Endothelial cell (in vitro differentiated cells): ENCODE results near the gene ITPR2. TPM values are rescaled to one million over a fixed set of nuclear protein-coding genes. Genes with fewer than 3 reads are reported as not detected.

Experiments
- DNase-seq: peaks from one replicate; pipeline ENCODE4 v3.0.0; 2021; ENCODE audit warnings: low spot score
- H3K27ac Mint-ChIP-seq: one replicate; pipeline ENCODE4 v1.8.0; 2021; ENCODE audit warnings: mixed read lengths, inconsistent platforms; ENCODE audit not compliant: unreplicated experiment
- H3K27me3 Mint-ChIP-seq: one replicate; pipeline ENCODE4 v1.8.0; 2021; ENCODE audit warnings: mild to moderate bottlenecking, moderate library complexity, mixed read lengths, inconsistent platforms; ENCODE audit not compliant: unreplicated experiment
- H3K36me3 Mint-ChIP-seq: one replicate; pipeline ENCODE4 v1.8.0; 2021; ENCODE audit warnings: mild to moderate bottlenecking, low read depth, mixed read lengths, inconsistent platforms; ENCODE audit not compliant: unreplicated experiment
- H3K4me1 Mint-ChIP-seq: one replicate; pipeline ENCODE4 v1.8.0; 2021; ENCODE audit warnings: mild to moderate bottlenecking, mixed read lengths, inconsistent platforms; ENCODE audit not compliant: unreplicated experiment
- H3K4me3 Mint-ChIP-seq: one replicate; pipeline ENCODE4 v1.8.0; 2021; ENCODE audit warnings: mild to moderate bottlenecking, mixed read lengths, inconsistent platforms; ENCODE audit not compliant: unreplicated experiment
- H3K9me3 Mint-ChIP-seq: one replicate; pipeline ENCODE4 v1.8.0; 2021; ENCODE audit warnings: mixed read lengths, inconsistent platforms; ENCODE audit not compliant: unreplicated experiment
- total RNA-seq: library from RNA; stranded (reverse); fragmentation: NEBNext Ultra II Directional; extraction: Animal tissue kit (Norgen Biotek cat#: 25700); gene quantifications from one replicate; pipeline ENCODE4 v1.2.1, GENCODE V29; 2021; ENCODE audit not compliant: unreplicated experiment
- TF ChIP-seq, protein P1 (sequence below): fragments of 200-600 bp; sonication (generic); IDR thresholded peaks from one replicate; pipeline ENCODE4 v1.5.0; 2021; ENCODE audit warnings: antibody characterized with exemption; ENCODE audit not compliant: unreplicated experiment

ITPR2 gene
- total RNA-seq, 1 donor from 2014 or later, result 33.8 TPM

DNA sequence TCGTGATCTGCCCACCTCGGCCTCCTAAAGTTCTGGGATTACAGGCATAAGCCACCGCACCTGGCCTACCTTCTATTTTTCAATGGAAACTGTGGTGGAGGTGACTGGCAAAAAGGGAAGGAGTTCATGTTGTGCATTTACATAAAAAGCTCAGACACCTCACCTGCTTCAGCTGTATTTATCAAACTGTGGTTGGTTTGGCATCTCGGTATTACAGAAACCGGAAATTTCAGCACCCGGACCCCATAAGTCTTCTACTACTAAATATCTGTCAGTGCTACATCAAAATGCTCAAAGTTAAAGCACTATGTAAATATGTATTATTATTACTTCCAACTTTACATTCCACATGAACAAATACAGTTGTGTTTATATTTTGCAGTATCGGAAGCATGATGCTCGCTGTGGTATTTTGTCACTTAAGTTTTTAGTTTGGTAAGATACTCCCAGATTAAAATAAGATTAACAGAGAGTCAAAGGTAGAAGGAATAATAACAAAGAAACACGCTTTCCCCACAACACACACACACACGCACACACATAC is 95.4 kb downstream of the ITPR2 start:
- TF ChIP-seq, protein P1, sequence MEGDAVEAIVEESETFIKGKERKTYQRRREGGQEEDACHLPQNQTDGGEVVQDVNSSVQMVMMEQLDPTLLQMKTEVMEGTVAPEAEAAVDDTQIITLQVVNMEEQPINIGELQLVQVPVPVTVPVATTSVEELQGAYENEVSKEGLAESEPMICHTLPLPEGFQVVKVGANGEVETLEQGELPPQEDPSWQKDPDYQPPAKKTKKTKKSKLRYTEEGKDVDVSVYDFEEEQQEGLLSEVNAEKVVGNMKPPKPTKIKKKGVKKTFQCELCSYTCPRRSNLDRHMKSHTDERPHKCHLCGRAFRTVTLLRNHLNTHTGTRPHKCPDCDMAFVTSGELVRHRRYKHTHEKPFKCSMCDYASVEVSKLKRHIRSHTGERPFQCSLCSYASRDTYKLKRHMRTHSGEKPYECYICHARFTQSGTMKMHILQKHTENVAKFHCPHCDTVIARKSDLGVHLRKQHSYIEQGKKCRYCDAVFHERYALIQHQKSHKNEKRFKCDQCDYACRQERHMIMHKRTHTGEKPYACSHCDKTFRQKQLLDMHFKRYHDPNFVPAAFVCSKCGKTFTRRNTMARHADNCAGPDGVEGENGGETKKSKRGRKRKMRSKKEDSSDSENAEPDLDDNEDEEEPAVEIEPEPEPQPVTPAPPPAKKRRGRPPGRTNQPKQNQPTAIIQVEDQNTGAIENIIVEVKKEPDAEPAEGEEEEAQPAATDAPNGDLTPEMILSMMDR, result no peak
- H3K4me3 Mint-ChIP-seq, result no peak overlapping the region
- no peaks in the 10 kb centered on the region for H3K9me3 Mint-ChIP-seq

DNA sequence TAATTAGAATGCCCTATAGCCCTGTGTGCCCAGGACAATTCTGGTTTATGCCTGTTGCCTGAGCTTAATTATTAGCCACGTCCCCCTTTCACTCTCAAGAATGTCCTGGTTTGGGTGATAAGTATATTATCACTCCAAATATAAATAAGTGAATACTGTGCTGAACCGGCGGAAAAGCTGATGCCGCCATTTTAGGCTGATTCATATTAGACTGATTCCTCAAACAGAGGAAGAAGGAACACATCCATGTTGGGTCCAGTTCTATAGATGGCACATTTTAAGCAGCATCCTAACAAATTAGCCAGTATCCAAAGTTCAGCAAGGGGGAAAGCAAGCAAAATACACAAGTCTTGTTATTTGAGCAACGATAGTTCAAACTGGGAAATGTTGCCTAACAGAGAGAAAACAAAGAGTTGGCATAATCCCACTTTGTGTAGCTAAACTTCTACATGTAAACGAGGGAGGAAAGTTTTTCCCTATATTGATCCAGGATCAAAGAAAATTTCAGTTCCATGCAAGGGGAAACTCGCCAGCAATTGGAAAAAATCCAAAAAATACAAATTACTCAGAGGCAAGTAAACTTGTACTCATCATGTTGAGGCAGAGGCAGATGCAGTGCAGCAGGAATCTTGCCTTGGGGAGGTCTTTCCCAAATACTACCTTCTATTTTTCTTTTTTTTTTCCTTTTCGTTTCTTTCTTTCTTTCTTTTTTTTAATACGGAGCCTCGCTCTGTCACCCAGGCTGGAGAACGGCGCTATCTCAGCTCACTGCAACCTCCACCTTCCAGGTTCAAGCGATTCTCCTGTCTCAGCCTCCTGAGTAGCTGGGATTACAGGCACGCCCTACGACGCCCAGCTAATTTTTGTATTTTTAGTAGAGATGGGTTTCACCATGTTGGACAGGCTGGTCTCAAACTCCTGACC is 96.2 kb downstream of the ITPR2 start:
- DNase-seq, result no peak
- H3K36me3 Mint-ChIP-seq, result no peaks in the 10 kb centered on the region
- TF ChIP-seq, protein P1, result no peak
- H3K27ac Mint-ChIP-seq, result no peak overlapping the region
- H3K4me3 Mint-ChIP-seq, result no peak overlapping the region
- H3K4me1 Mint-ChIP-seq, result peaks cover 16% of the 10 kb centered on the region
- H3K9me3 Mint-ChIP-seq, result no peaks in the 10 kb centered on the region
- peaks cover 2% of the 10 kb centered on the region for H3K27me3 Mint-ChIP-seq

More for the DNA sequence above, 95.4 kb downstream of the ITPR2 start:
- no peaks in the 10 kb centered on the region for H3K36me3 Mint-ChIP-seq
- no peak overlapping the region for H3K27ac Mint-ChIP-seq
- H3K27me3 Mint-ChIP-seq, result peaks cover 2% of the 10 kb centered on the region
- DNase-seq, result no peak
- H3K4me1 Mint-ChIP-seq, result peaks cover 20% of the 10 kb centered on the region

DNA sequence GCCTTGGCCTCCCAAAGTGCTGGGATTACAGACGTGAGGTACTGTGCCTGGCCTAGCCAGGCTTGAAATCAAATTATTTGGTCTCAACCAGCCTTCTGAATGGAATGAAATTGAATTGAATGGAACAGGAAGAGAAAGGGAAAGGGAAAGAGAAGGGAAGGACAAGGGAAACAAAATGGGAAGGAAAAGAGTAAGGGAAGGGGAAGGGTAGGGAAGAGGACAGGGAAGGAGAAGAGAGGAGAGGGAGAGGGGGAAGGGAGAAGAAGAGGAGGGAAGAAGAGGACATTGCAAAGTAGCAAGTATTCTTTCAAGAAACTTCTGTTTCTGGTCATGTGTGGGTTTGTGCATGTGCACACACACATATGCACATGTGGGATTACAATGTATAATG is 97.8 kb downstream of the ITPR2 start:
- no peaks in the 10 kb centered on the region for H3K36me3 Mint-ChIP-seq
- H3K27ac Mint-ChIP-seq, result no peak overlapping the region
- no peak overlapping the region for H3K4me3 Mint-ChIP-seq
- H3K27me3 Mint-ChIP-seq, result peaks cover 4% of the 10 kb centered on the region
- H3K9me3 Mint-ChIP-seq, result no peaks in the 10 kb centered on the region
- H3K4me1 Mint-ChIP-seq, result peaks cover 10% of the 10 kb centered on the region
- TF ChIP-seq, protein P1, result no peak
- DNase-seq, result no peak

DNA sequence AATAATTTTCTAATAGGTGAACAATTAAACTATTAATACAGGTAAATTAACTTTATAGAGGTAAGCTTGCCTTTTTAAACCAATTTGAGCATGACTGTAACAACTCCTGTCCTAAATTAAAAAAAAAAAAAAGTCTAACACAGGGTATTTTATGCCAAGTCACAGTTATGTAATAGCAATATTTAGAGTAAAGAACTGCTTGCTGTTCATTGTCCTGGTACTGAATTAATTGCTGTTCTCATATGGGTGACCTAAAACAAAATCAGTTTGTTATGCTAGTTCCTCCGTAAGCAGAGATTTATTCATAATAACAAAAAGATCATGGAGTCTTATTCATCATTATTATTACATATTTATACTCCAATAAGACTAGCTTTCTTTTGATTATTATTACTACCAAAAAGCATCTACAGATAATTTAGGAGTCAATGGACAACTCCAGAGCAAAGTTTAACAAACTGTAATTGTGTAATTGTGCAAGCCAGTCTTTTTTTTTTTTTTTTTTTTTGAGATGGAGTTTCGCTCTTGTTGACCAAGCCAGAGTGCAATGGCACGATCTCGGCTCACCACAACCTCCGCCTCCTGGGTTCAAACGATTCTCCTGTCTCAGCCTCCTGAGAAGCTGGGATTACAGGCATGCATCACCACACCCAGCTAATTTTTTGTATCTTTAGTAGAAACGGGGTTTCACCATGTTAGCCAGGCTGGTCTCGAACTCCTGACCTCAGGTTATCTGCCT is 98.3 kb downstream of the ITPR2 start:
- Mint-ChIP-seq H3K36me3 (no peaks in the 10 kb centered on the region), H3K9me3 (no peaks in the 10 kb centered on the region), H3K27ac (no peak overlapping the region), H3K4me3 (no peak overlapping the region), H3K4me1 (peaks cover 10% of the 10 kb centered on the region), H3K27me3 (peaks cover 4% of the 10 kb centered on the region)
- DNase-seq, result no peak
- TF ChIP-seq, protein P1, result no peak
